ENCODE data around the gene B3GAT2.

B3GAT2 gene

GRCh38 chr6:70841112-70841511, 115.7 kb downstream of the B3GAT2 start:
- no peak overlapping the region for H3K27ac ChIP-seq (ENCODE audit: low read depth, low read length)
- H3K36me3 ChIP-seq (ENCODE audit: insufficient read depth, low read length) = no peaks in the 10 kb centered on the region
- H3K27me3 ChIP-seq (ENCODE audit: insufficient read depth, low read length) = no peaks in the 10 kb centered on the region
- H3K4me3 ChIP-seq (ENCODE audit: low read length) = no peak overlapping the region
- H3K9ac ChIP-seq (ENCODE audit: low read depth, low read length) = no peak overlapping the region
- peaks cover 4% of the 10 kb centered on the region; the same call in 1 of the 2 replicates for H3K4me1 ChIP-seq (ENCODE audit: insufficient read depth, low read length)
- 97% methylated on average over 7 of the region's 8 CpGs for WGBS
- H3K9me3 ChIP-seq (ENCODE audit: insufficient read depth, low read depth, low read length) = no peaks in the 10 kb centered on the region

- Histone ChIP-seq H3K9me3 (ENCODE audit: insufficient read depth, low read depth, low read length) (no peaks in the 10 kb centered on the region), H3K27me3 (ENCODE audit: insufficient read depth, low read length) (no peaks in the 10 kb centered on the region)
Observed at GRCh38 chr6:70839286-70840266, 117.3 kb downstream of the B3GAT2 start.

GRCh38 chr6:70838907-70839285, 118.0 kb downstream of the B3GAT2 start:
- no peak overlapping the region for H3K9ac ChIP-seq (ENCODE audit: low read depth, low read length)
- no peaks in the 10 kb centered on the region for H3K9me3 ChIP-seq (ENCODE audit: insufficient read depth, low read depth, low read length)
- H3K4me3 ChIP-seq (ENCODE audit: low read length) = no peak overlapping the region
- peaks cover 4% of the 10 kb centered on the region; the same call in 1 of the 2 replicates for H3K4me1 ChIP-seq (ENCODE audit: insufficient read depth, low read length)
- H3K36me3 ChIP-seq (ENCODE audit: insufficient read depth, low read length) = no peaks in the 10 kb centered on the region
- 90% methylated on average over 2 of the region's 2 CpGs for WGBS
- no peak overlapping the region for H3K27ac ChIP-seq (ENCODE audit: low read depth, low read length)
- no peaks in the 10 kb centered on the region for H3K27me3 ChIP-seq (ENCODE audit: insufficient read depth, low read length)

More at GRCh38 chr6:70839286-70840266, 117.3 kb downstream of the B3GAT2 start:
- Histone ChIP-seq H3K27ac (ENCODE audit: low read depth, low read length) (no peak overlapping the region), H3K4me1 (ENCODE audit: insufficient read depth, low read length) (peaks cover 4% of the 10 kb centered on the region; the same call in 1 of the 2 replicates), H3K9ac (ENCODE audit: low read depth, low read length) (no peak overlapping the region), H3K4me3 (ENCODE audit: low read length) (no peak overlapping the region), H3K36me3 (ENCODE audit: insufficient read depth, low read length) (no peaks in the 10 kb centered on the region)
- 97% methylated on average over 7 of the region's 7 CpGs for WGBS

- peaks cover 4% of the 10 kb centered on the region; the same call in 1 of the 2 replicates for H3K4me1 ChIP-seq (ENCODE audit: insufficient read depth, low read length)
- 95% methylated on average over 2 of the region's 2 CpGs for WGBS
- H3K9ac ChIP-seq (ENCODE audit: low read depth, low read length) = no peak overlapping the region
- H3K36me3 ChIP-seq (ENCODE audit: insufficient read depth, low read length) = no peaks in the 10 kb centered on the region
- no peaks in the 10 kb centered on the region for H3K27me3 ChIP-seq (ENCODE audit: insufficient read depth, low read length)
- no peak overlapping the region for H3K27ac ChIP-seq (ENCODE audit: low read depth, low read length)
- no peaks in the 10 kb centered on the region for H3K9me3 ChIP-seq (ENCODE audit: insufficient read depth, low read depth, low read length)
- H3K4me3 ChIP-seq (ENCODE audit: low read length) = no peak overlapping the region
Observed at GRCh38 chr6:70834520-70834919, 122.3 kb downstream of the B3GAT2 start.

- Histone ChIP-seq H3K4me3 (ENCODE audit: low read length) (no peak overlapping the region), H3K27ac (ENCODE audit: low read depth, low read length) (no peak overlapping the region), H3K36me3 (ENCODE audit: insufficient read depth, low read length) (no peaks in the 10 kb centered on the region), H3K4me1 (ENCODE audit: insufficient read depth, low read length) (no peaks in the 10 kb centered on the region), H3K9me3 (ENCODE audit: insufficient read depth, low read depth, low read length) (no peaks in the 10 kb centered on the region), H3K27me3 (ENCODE audit: insufficient read depth, low read length) (no peaks in the 10 kb centered on the region), H3K9ac (ENCODE audit: low read depth, low read length) (no peak overlapping the region)
- WGBS = 98% methylated on average over 3 of the region's 3 CpGs
Observed at GRCh38 chr6:70831427-70831826, 125.4 kb downstream of the B3GAT2 start.

GRCh38 chr6:70823651-70824050, 133.2 kb downstream of the B3GAT2 start:
- H3K9me3 ChIP-seq (ENCODE audit: insufficient read depth, low read depth, low read length) = no peaks in the 10 kb centered on the region
- no peaks in the 10 kb centered on the region for H3K4me1 ChIP-seq (ENCODE audit: insufficient read depth, low read length)
- H3K9ac ChIP-seq (ENCODE audit: low read depth, low read length) = no peak overlapping the region
- no peaks in the 10 kb centered on the region for H3K27me3 ChIP-seq (ENCODE audit: insufficient read depth, low read length)
- no peaks in the 10 kb centered on the region for H3K36me3 ChIP-seq (ENCODE audit: insufficient read depth, low read length)
- WGBS = 85% methylated on average over 1 of the region's 1 CpG
- no peak overlapping the region for H3K27ac ChIP-seq (ENCODE audit: low read depth, low read length)
- no peak overlapping the region for H3K4me3 ChIP-seq (ENCODE audit: low read length)

- H3K4me3 ChIP-seq (ENCODE audit: low read length) = no peak overlapping the region
- no CpG with 5 or more reads among the region's 2 CpGs for WGBS
Observed at GRCh38 chr6:70821751-70822150, 135.1 kb downstream of the B3GAT2 start.

GRCh38 chr6:70820778-70821177, 136.1 kb downstream of the B3GAT2 start:
- Histone ChIP-seq H3K4me1 (ENCODE audit: insufficient read depth, low read length) (no peaks in the 10 kb centered on the region), H3K9ac (ENCODE audit: low read depth, low read length) (no peak overlapping the region), H3K27me3 (ENCODE audit: insufficient read depth, low read length) (no peaks in the 10 kb centered on the region), H3K9me3 (ENCODE audit: insufficient read depth, low read depth, low read length) (no peaks in the 10 kb centered on the region), H3K4me3 (ENCODE audit: low read length) (no peak overlapping the region), H3K36me3 (ENCODE audit: insufficient read depth, low read length) (no peaks in the 10 kb centered on the region), H3K27ac (ENCODE audit: low read depth, low read length) (no peak overlapping the region)
- no CpG with 5 or more reads among the region's 2 CpGs for WGBS

More at GRCh38 chr6:70821751-70822150, 135.1 kb downstream of the B3GAT2 start:
- H3K27ac ChIP-seq (ENCODE audit: low read depth, low read length) = no peak overlapping the region
- H3K9me3 ChIP-seq (ENCODE audit: insufficient read depth, low read depth, low read length) = no peaks in the 10 kb centered on the region
- H3K9ac ChIP-seq (ENCODE audit: low read depth, low read length) = no peak overlapping the region
- no peaks in the 10 kb centered on the region for H3K4me1 ChIP-seq (ENCODE audit: insufficient read depth, low read length)
- no peaks in the 10 kb centered on the region for H3K27me3 ChIP-seq (ENCODE audit: insufficient read depth, low read length)
- H3K36me3 ChIP-seq (ENCODE audit: insufficient read depth, low read length) = no peaks in the 10 kb centered on the region

- WGBS = 100% methylated on average over 3 of the region's 4 CpGs
- H3K4me3 ChIP-seq (ENCODE audit: low read length) = no peak overlapping the region
- no peak overlapping the region for H3K9ac ChIP-seq (ENCODE audit: low read depth, low read length)
- H3K9me3 ChIP-seq (ENCODE audit: insufficient read depth, low read depth, low read length) = no peaks in the 10 kb centered on the region
- H3K27ac ChIP-seq (ENCODE audit: low read depth, low read length) = no peak overlapping the region
- H3K27me3 ChIP-seq (ENCODE audit: insufficient read depth, low read length) = no peaks in the 10 kb centered on the region
- H3K4me1 ChIP-seq (ENCODE audit: insufficient read depth, low read length) = no peaks in the 10 kb centered on the region
- H3K36me3 ChIP-seq (ENCODE audit: insufficient read depth, low read length) = no peaks in the 10 kb centered on the region
Observed at GRCh38 chr6:70819646-70820045, 137.2 kb downstream of the B3GAT2 start.

- no peaks in the 10 kb centered on the region for H3K36me3 ChIP-seq (ENCODE audit: insufficient read depth, low read length)
- H3K9me3 ChIP-seq (ENCODE audit: insufficient read depth, low read depth, low read length) = no peaks in the 10 kb centered on the region
- no peaks in the 10 kb centered on the region for H3K27me3 ChIP-seq (ENCODE audit: insufficient read depth, low read length)
- 82% methylated on average over 3 of the region's 3 CpGs for WGBS
- H3K4me3 ChIP-seq (ENCODE audit: low read length) = no peak overlapping the region
- H3K4me1 ChIP-seq (ENCODE audit: insufficient read depth, low read length) = no peaks in the 10 kb centered on the region
- H3K9ac ChIP-seq (ENCODE audit: low read depth, low read length) = no peak overlapping the region
- no peak overlapping the region for H3K27ac ChIP-seq (ENCODE audit: low read depth, low read length)
Observed at GRCh38 chr6:70813885-70814284, 143.0 kb downstream of the B3GAT2 start.

- 89% methylated on average over 6 of the region's 6 CpGs for WGBS
Observed at GRCh38 chr6:70811788-70812187, 145.1 kb downstream of the B3GAT2 start.

More at GRCh38 chr6:70811788-70812187, 145.1 kb downstream of the B3GAT2 start:
- no peaks in the 10 kb centered on the region for H3K4me1 ChIP-seq (ENCODE audit: insufficient read depth, low read length)
- H3K36me3 ChIP-seq (ENCODE audit: insufficient read depth, low read length) = no peaks in the 10 kb centered on the region
- H3K27me3 ChIP-seq (ENCODE audit: insufficient read depth, low read length) = no peaks in the 10 kb centered on the region
- no peaks in the 10 kb centered on the region for H3K9me3 ChIP-seq (ENCODE audit: insufficient read depth, low read depth, low read length)
- H3K27ac ChIP-seq (ENCODE audit: low read depth, low read length) = no peak overlapping the region
- no peak overlapping the region for H3K4me3 ChIP-seq (ENCODE audit: low read length)
- H3K9ac ChIP-seq (ENCODE audit: low read depth, low read length) = no peak overlapping the region

Data from HUES64 (cell line).